MM.1S (cell line): ENCODE results near the gene SH3GL2.

ENCODE experiments used
- DNase-seq: peaks from one replicate; pipeline ENCODE4 v3.0.0-alpha.2; 2015
- H2AFZ ChIP-seq: fragments of 300-600 bp; sonication (generic); 2 replicates; pipeline ENCODE4 v1.6.0; 2016; ENCODE audit warnings: antibody characterized with exemption, low read length
- H3F3A ChIP-seq: fragments of 300-600 bp; sonication (generic); 2 replicates; pipeline ENCODE4 v1.6.1; 2016; ENCODE audit warnings: mild to moderate bottlenecking, antibody characterized with exemption, low read length, moderate library complexity, mixed read lengths; ENCODE audit not compliant: insufficient read depth
- H3K27ac ChIP-seq: fragments of 300-600 bp; sonication (generic); 2 replicates; pipeline ENCODE4 v1.5.1; 2016; ENCODE audit warnings: mild to moderate bottlenecking, low read length
- H3K27me3 ChIP-seq: fragments of 300-600 bp; sonication (generic); replicated peaks from 2 replicates; pipeline ENCODE4 v1.6.0; 2016; ENCODE audit warnings: low read length; ENCODE audit not compliant: insufficient read depth
- H3K36me3 ChIP-seq: fragments of 300-600 bp; sonication (generic); replicated peaks from 2 replicates; pipeline ENCODE4 v1.6.1; 2016; ENCODE audit warnings: mild to moderate bottlenecking, low read length, mixed read lengths; ENCODE audit not compliant: insufficient read depth
- H3K4me1 ChIP-seq: fragments of 300-600 bp; sonication (generic); 2 replicates; pipeline ENCODE4 v1.6.1; 2016; ENCODE audit warnings: low read length, mixed read lengths
- H3K4me2 ChIP-seq: fragments of 300-600 bp; sonication (generic); 2 replicates; pipeline ENCODE4 v1.6.0; 2016; ENCODE audit warnings: low read depth, low read length
- H3K4me3 ChIP-seq: fragments of 300-600 bp; sonication (generic); 2 replicates; pipeline ENCODE4 v1.5.1; 2016; ENCODE audit warnings: low read length, mixed read lengths
- H3K79me2 ChIP-seq: fragments of 300-600 bp; sonication (generic); 2 replicates; pipeline ENCODE4 v1.6.1; 2016; ENCODE audit warnings: mixed run types, low read length, mixed read lengths
- H3K9ac ChIP-seq: fragments of 300-600 bp; sonication (generic); 2 replicates; pipeline ENCODE4 v1.6.1; 2016; ENCODE audit warnings: low read length, mixed read lengths
- H3K9me2 ChIP-seq: fragments of 300-600 bp; sonication (generic); replicated peaks from 2 replicates; pipeline ENCODE4 v1.6.1; 2016; ENCODE audit warnings: mild to moderate bottlenecking, low read length, mixed read lengths; ENCODE audit not compliant: insufficient read depth
- H3K9me3 ChIP-seq: fragments of 300-600 bp; sonication (generic); replicated peaks from 2 replicates; pipeline ENCODE4 v1.6.1; 2016; ENCODE audit warnings: mild to moderate bottlenecking, low read length, mixed read lengths; ENCODE audit not compliant: insufficient read depth
- H4K20me1 ChIP-seq: fragments of 300-600 bp; sonication (generic); 2 replicates; pipeline ENCODE4 v1.6.1; 2016; ENCODE audit warnings: mild to moderate bottlenecking, low read length, moderate library complexity, mixed read lengths; ENCODE audit not compliant: insufficient read depth
- CTCF ChIP-seq: fragments of 300-600 bp; sonication (generic); IDR thresholded peaks from 2 replicates; pipeline ENCODE4 v1.5.1; 2016; ENCODE audit warnings: antibody characterized with exemption, low read length, mixed read lengths
- EZH2 ChIP-seq: fragments of 300-600 bp; sonication (generic); optimal IDR thresholded peaks from 2 replicates; pipeline ENCODE3; 2017; ENCODE audit warnings: low read depth, mild to moderate bottlenecking, antibody characterized with exemption, low read length, mixed read lengths
- EZH2phosphoT487 ChIP-seq: fragments of 300-600 bp; sonication (generic); IDR thresholded peaks from 2 replicates; pipeline ENCODE4 v1.6.1; 2018; ENCODE audit warnings: antibody characterized with exemption, low read length

Gene SH3GL2

GRCh38 chr9:17636821-17637220, 58.0 kb downstream of the SH3GL2 start:
- TF ChIP-seq EZH2phosphoT487 (no peak), CTCF (no peak), EZH2 (no peak)
- H2AFZ ChIP-seq: no peak overlapping the region
- no peaks in the 10 kb centered on the region for H3F3A ChIP-seq
- no peaks in the 10 kb centered on the region for H4K20me1 ChIP-seq
- no peaks in the 10 kb centered on the region for H3K36me3 ChIP-seq
- no peak overlapping the region for H3K9ac ChIP-seq
- no peaks in the 10 kb centered on the region for H3K27me3 ChIP-seq
- H3K79me2 ChIP-seq: no peaks in the 10 kb centered on the region
- no peak overlapping the region for H3K27ac ChIP-seq
- no peak overlapping the region for H3K4me3 ChIP-seq
- H3K4me1 ChIP-seq: no peaks in the 10 kb centered on the region
- DNase-seq: no peak
- H3K9me2 ChIP-seq: no peaks in the 10 kb centered on the region
- no peaks in the 10 kb centered on the region for H3K9me3 ChIP-seq
- H3K4me2 ChIP-seq: no peak overlapping the region

- Histone ChIP-seq H3K27ac (no peak overlapping the region), H3K9me3 (no peaks in the 10 kb centered on the region), H3K9ac (no peak overlapping the region), H3K27me3 (no peaks in the 10 kb centered on the region), H3K4me2 (no peak overlapping the region), H3K4me1 (no peaks in the 10 kb centered on the region), H3K36me3 (no peaks in the 10 kb centered on the region), H2AFZ (no peak overlapping the region), H3K9me2 (no peaks in the 10 kb centered on the region), H3K4me3 (no peak overlapping the region), H3F3A (no peaks in the 10 kb centered on the region), H3K79me2 (no peaks in the 10 kb centered on the region), H4K20me1 (no peaks in the 10 kb centered on the region)
- no peak for DNase-seq
- TF ChIP-seq EZH2 (no peak), CTCF (no peak)
Observed at GRCh38 chr9:17637229-17637628, 58.4 kb downstream of the SH3GL2 start.

- DNase-seq: no peak
- H3K9me3 ChIP-seq: no peaks in the 10 kb centered on the region
- H3K4me1 ChIP-seq: no peaks in the 10 kb centered on the region
- no peaks in the 10 kb centered on the region for H3K36me3 ChIP-seq
- TF ChIP-seq CTCF (no peak), EZH2 (no peak), EZH2phosphoT487 (no peak)
- no peaks in the 10 kb centered on the region for H3K9me2 ChIP-seq
- H2AFZ ChIP-seq: no peak overlapping the region
- H3K4me3 ChIP-seq: no peak overlapping the region
- no peak overlapping the region for H3K27ac ChIP-seq
- no peaks in the 10 kb centered on the region for H3K27me3 ChIP-seq
- H3K9ac ChIP-seq: no peak overlapping the region
- no peaks in the 10 kb centered on the region for H4K20me1 ChIP-seq
- no peak overlapping the region for H3K4me2 ChIP-seq
- H3K79me2 ChIP-seq: no peaks in the 10 kb centered on the region
- H3F3A ChIP-seq: no peaks in the 10 kb centered on the region
Observed at GRCh38 chr9:17648516-17648915, 69.7 kb downstream of the SH3GL2 start.
